Ovary (tissue), 9 donors: ENCODE data around the gene DGKD. TPM values are rescaled to one million over a fixed set of nuclear protein-coding genes. Genes with fewer than 3 reads are reported as not detected.

ENCODE experiments used
- DNase-seq, 5 donors: peaks; one replicate each; pipeline ENCODE4 v3.0.0-alpha.2; 2019 to 2020
- H3K27ac ChIP-seq, 2 donors: fragments of 200-600 bp; one replicate each; pipeline versions ENCODE4 v1.5.1 to v1.8.0; 2019 to 2022
- H3K27me3 ChIP-seq: fragments of 200-600 bp; one replicate; pipeline ENCODE4 v1.8.0; 2022
- H3K36me3 ChIP-seq: fragments of 200-600 bp; sonication (generic); one replicate; pipeline ENCODE4 v1.5.1; 2019
- H3K4me1 ChIP-seq: one replicate; pipeline ENCODE4 v1.8.1; 2013; ENCODE audit warnings: mild to moderate bottlenecking, moderate library complexity; ENCODE audit not compliant: insufficient read depth
- H3K4me3 ChIP-seq: fragments of 200-600 bp; sonication (generic); one replicate; pipeline ENCODE4 v1.5.1; 2017
- H3K9me3 ChIP-seq, 2 donors: fragments of 200-600 bp in 1 of 2; sonication (generic) in 1 of 2; one replicate each; pipeline versions ENCODE4 v1.5.1 to v1.8.1; 2013 to 2019; ENCODE audit warnings: mild to moderate bottlenecking in 1 of 2, moderate library complexity in 1 of 2
- EP300 ChIP-seq: sonication (generic); formaldehyde crosslinking; IDR thresholded peaks from one replicate; pipeline ENCODE4 v1.6.1; 2017; ENCODE audit warnings: antibody characterized with exemption
- POLR2A ChIP-seq: fragments of 450-650 bp; IDR thresholded peaks from one replicate; pipeline ENCODE4 v1.6.1; 2017; ENCODE audit warnings: antibody characterized with exemption, mild to moderate bottlenecking, moderate library complexity
- WGBS, 3 donors: extraction: QIAGEN DNeasy Blood & Tissue Kit in 1 of 3; methylation state at CpG; one replicate each; pipeline versions ENCODE4 v1.1.5 to v1.1.7; 2013 to 2017; 5-methylcytosine and 5-hydroxymethylcytosine counted together
- intact Hi-C, 4 donors: fragments of 100-400 bp; cut with DNase I; formaldehyde crosslinking; loops; one replicate each; pipeline versions ENCODE4 v1.11.0 to v1.15.1; 2022 to 2023
- polyA plus RNA-seq, 2 donors: library from polyadenylated mRNA; stranded (reverse); fragments of 200-250 nt in 1 of 2; fragments of 350-450 nt in 1 of 2; fragmentation: Illumina TruSeq in 1 of 2; extraction: RNeasy Lipid Tissue Mini Kit (QIAGEN cat#74804) in 1 of 2; gene quantifications; one replicate each; pipeline ENCODE4 v1.2.3, GENCODE V29; 2013 to 2014
- total RNA-seq, 7 donors: library from RNA; depleted of rRNA in 2 of 7; stranded (reverse); fragments of >200 nt in 2 of 7; fragmentation: NEBNext Ultra II Directional in 3 of 7; extraction: Animal tissue kit (Norgen Biotek cat#: 25700) in 3 of 7; gene quantifications; one replicate each; pipeline versions ENCODE4 v1.1.0 to v1.2.4, GENCODE V29; 2016 to 2023
- TF ChIP-seq, protein P1 (sequence below), 3 donors: fragments of 450-650 bp in 2 of 3; fragments of 200-600 bp in 1 of 3; IDR thresholded peaks; one replicate each; pipeline versions ENCODE4 v1.5.1 to v1.8.0; 2016 to 2022; ENCODE audit warnings: antibody characterized with exemption in 3 of 3, mild to moderate bottlenecking in 1 of 3
- donor health status: DM: no; HTN: no; CAD: no; lungs with moderate emphysema.
- donor health status: DM: no; HTN: no; CAD: no.
- donor health status: Bipolar disorder and iron deficiency.
- donor health status: DM: yes; HTN: yes; CAD: no.
- donor health status: DM: no; HTN: no; CAD: no.
- donor health status: DM: yes; HTN: yes; CAD: no.

DGKD gene
- total and polyA plus RNA-seq, 9 donors: 9.4 to 81.8 (median 36.3) TPM

DNA sequence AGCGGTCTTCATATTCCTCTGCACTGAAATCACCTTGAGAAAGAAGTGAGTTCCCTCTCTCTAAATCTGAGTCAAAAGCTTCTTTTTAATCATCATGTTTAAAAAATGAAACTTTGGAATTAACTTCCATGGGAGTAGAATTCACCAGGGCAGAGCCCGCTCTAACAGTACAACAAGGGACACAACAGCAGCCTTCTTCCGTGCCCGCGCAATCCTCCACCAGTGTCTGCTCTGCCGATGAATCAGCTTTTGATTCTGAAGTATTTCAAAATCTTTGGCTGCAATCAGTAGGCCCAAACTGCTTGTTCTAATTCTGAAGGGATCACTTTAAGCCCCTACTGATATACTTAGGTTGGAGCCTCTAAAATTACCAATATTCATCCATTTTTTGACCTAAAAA is 135.4 kb downstream of the DGKD start:
- no peaks in the 10 kb centered on the region for H3K4me1 ChIP-seq
- 87 to 92% (median 91%) methylated on average over 6 of the region's 6 CpGs for WGBS, 3 donors

DNA sequence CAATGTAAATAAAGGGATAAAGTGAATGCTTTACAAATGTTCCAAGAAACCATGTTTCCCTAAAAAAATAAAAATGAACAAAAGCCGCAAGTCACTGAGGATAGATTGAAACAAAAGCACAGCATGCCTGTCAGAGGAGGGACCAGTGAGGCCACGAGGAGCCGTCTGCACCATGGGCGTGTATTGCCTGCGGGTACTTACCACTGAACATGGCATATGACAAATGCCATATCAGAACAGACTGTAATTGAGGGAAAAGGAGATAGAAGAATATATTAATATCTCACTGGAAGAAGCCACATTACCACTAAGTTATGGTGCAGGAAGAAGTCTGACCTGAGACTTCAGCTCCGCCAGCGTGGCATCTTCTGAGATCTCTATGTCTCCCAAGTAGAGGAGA is 136.5 kb downstream of the DGKD start:
- H3K9me3 ChIP-seq: no peaks in the 10 kb centered on the region
- no peaks in the 10 kb centered on the region for H3K4me1 ChIP-seq
- no peak overlapping the region for H3K4me3 ChIP-seq
- 91 to 95% (median 95%) methylated on average over 7 of the region's 7 CpGs for WGBS, 3 donors
- no peak for DNase-seq
- H3K36me3 ChIP-seq: no peaks in the 10 kb centered on the region
- no peak overlapping the region for H3K27ac ChIP-seq
- no peaks in the 10 kb centered on the region for H3K27me3 ChIP-seq
- TF ChIP-seq POLR2A (no peak), EP300 (no peak)
- TF ChIP-seq, protein P1, sequence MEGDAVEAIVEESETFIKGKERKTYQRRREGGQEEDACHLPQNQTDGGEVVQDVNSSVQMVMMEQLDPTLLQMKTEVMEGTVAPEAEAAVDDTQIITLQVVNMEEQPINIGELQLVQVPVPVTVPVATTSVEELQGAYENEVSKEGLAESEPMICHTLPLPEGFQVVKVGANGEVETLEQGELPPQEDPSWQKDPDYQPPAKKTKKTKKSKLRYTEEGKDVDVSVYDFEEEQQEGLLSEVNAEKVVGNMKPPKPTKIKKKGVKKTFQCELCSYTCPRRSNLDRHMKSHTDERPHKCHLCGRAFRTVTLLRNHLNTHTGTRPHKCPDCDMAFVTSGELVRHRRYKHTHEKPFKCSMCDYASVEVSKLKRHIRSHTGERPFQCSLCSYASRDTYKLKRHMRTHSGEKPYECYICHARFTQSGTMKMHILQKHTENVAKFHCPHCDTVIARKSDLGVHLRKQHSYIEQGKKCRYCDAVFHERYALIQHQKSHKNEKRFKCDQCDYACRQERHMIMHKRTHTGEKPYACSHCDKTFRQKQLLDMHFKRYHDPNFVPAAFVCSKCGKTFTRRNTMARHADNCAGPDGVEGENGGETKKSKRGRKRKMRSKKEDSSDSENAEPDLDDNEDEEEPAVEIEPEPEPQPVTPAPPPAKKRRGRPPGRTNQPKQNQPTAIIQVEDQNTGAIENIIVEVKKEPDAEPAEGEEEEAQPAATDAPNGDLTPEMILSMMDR (IDR thresholded peaks at IDR 0.05): no peak
- intact Hi-C loops: no loop called here

More for the DNA sequence above, 135.4 kb downstream of the DGKD start:
- intact Hi-C loops: no loop called here
- TF ChIP-seq EP300 (no peak), POLR2A (no peak)
- TF ChIP-seq, protein P1 (IDR thresholded peaks at IDR 0.05): no peak
- no peaks in the 10 kb centered on the region for H3K9me3 ChIP-seq
- no peak for DNase-seq
- H3K27ac ChIP-seq: no peak overlapping the region
- no peak overlapping the region for H3K4me3 ChIP-seq
- no peaks in the 10 kb centered on the region for H3K36me3 ChIP-seq
- no peaks in the 10 kb centered on the region for H3K27me3 ChIP-seq

DNA sequence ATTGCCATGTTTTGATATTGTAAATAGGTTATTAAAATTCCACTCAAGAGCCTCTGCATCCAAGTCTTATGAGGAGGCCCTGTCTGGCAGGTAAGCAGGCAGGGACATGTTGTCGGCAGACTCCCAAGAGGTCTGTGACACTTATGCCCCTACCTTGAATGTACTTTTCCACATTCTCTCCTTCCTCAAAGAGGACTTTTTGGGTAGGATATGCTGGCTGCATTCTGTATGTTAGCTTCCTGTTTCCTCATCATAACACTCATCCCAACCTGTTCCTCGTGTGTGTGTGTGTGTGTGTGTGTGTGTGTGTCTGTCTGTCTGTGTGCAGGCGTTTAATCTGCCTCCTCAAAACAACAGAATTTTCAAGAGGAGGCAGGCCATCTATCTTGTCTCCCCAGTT is 137.0 kb downstream of the DGKD start:
- TF ChIP-seq, protein P1 (IDR thresholded peaks at IDR 0.05): no peak
- TF ChIP-seq EP300 (no peak), POLR2A (no peak)
- intact Hi-C loops: no loop called here
- H3K27ac ChIP-seq: no peak overlapping the region
- no peaks in the 10 kb centered on the region for H3K27me3 ChIP-seq
- no peak overlapping the region for H3K4me3 ChIP-seq
- DNase-seq: no peak
- H3K4me1 ChIP-seq: no peaks in the 10 kb centered on the region
- WGBS, 3 donors: 82 to 93% (median 84%) methylated on average over 3 of the region's 3 CpGs
- no peaks in the 10 kb centered on the region for H3K9me3 ChIP-seq
- H3K36me3 ChIP-seq: no peaks in the 10 kb centered on the region

DNA sequence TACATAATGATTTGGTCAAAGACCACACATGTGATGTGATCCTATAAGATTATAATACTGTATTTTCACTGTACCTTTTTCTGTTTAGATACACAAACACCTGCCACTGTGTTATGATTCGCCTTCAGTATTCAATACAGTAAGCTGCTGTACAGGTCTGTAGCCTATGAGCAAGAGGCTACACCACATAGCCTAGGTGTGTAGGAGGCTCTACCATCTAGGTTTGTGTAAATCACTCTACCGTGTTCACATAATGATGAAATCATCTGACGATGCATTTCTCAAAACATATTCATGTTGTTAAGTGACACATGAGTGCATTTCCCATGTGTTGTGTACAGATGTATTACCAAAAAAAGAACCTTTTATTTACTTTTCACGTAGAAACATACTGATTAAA is 137.8 kb downstream of the DGKD start:
- H3K4me3 ChIP-seq: no peak overlapping the region

More for the DNA sequence above, 137.8 kb downstream of the DGKD start:
- Histone ChIP-seq H3K27me3 (no peaks in the 10 kb centered on the region), H3K9me3 (no peaks in the 10 kb centered on the region), H3K27ac (no peak overlapping the region), H3K36me3 (no peaks in the 10 kb centered on the region), H3K4me1 (no peaks in the 10 kb centered on the region)
- WGBS, 3 donors: 92 to 94% (median 94%) methylated on average over 4 of the region's 4 CpGs
- intact Hi-C loops: no loop called here
- no peak for DNase-seq
- TF ChIP-seq, protein P1 (IDR thresholded peaks at IDR 0.05): no peak
- no peak for TF ChIP-seq EP300
